GM06990 (cell line): Measurements from ENCODE around the gene ZC3H13.

ENCODE experiments used
- DNase-seq: peaks from one replicate; pipeline ENCODE4 v3.0.0-alpha.2; 2011; ENCODE audit not compliant: insufficient read length; ENCODE audit errors: extremely low read depth
- H3K27me3 ChIP-seq: replicated peaks from 2 replicates; pipeline ENCODE4 v1.6.0; 2011; ENCODE audit warnings: low read length; ENCODE audit not compliant: control insufficient read depth, insufficient read depth
- H3K36me3 ChIP-seq: 2 replicates; pipeline ENCODE4 v1.5.1; 2011; ENCODE audit warnings: low read length; ENCODE audit not compliant: control insufficient read depth, insufficient read depth
- H3K4me3 ChIP-seq: replicated peaks from 2 replicates; pipeline ENCODE4 v1.5.1; 2011; ENCODE audit warnings: low read depth, mild to moderate bottlenecking, control low read depth, low read length
- CTCF ChIP-seq: IDR thresholded peaks from 2 replicates; pipeline ENCODE4 v1.5.1; 2011; ENCODE audit warnings: low read length, control low read depth, mild to moderate bottlenecking, inconsistent platforms; ENCODE audit not compliant: insufficient read depth, poor library complexity, severe bottlenecking

Gene ZC3H13

GRCh38 chr13:45934283-45934682 is 118.3 kb downstream of the ZC3H13 start:
- no peak for TF ChIP-seq CTCF
- Histone ChIP-seq H3K4me3 (no peak overlapping the region), H3K36me3 (no peaks in the 10 kb centered on the region), H3K27me3 (no peaks in the 10 kb centered on the region; the same call in none of the 2 replicates)
- DNase-seq, result no peak

GRCh38 chr13:45933203-45933908 is 119.2 kb downstream of the ZC3H13 start:
- no peaks in the 10 kb centered on the region for H3K36me3 ChIP-seq
- TF ChIP-seq CTCF, result no peak
- H3K27me3 ChIP-seq, result no peaks in the 10 kb centered on the region; the same call in none of the 2 replicates
- H3K4me3 ChIP-seq, result no peak overlapping the region
- no peak for DNase-seq

GRCh38 chr13:45932676-45933075 is 119.9 kb downstream of the ZC3H13 start:
- H3K4me3 ChIP-seq, result no peak overlapping the region
- no peaks in the 10 kb centered on the region for H3K36me3 ChIP-seq
- DNase-seq, result no peak
- no peaks in the 10 kb centered on the region; the same call in none of the 2 replicates for H3K27me3 ChIP-seq
- TF ChIP-seq CTCF, result no peak

GRCh38 chr13:45932172-45932571 is 120.4 kb downstream of the ZC3H13 start:
- no peak for DNase-seq
- H3K27me3 ChIP-seq, result no peaks in the 10 kb centered on the region; the same call in none of the 2 replicates
- no peak for TF ChIP-seq CTCF
- no peak overlapping the region for H3K4me3 ChIP-seq
- H3K36me3 ChIP-seq, result no peaks in the 10 kb centered on the region

GRCh38 chr13:45931211-45931610 is 121.3 kb downstream of the ZC3H13 start:
- no peak for DNase-seq
- no peak for TF ChIP-seq CTCF
- Histone ChIP-seq H3K4me3 (no peak overlapping the region), H3K36me3 (no peaks in the 10 kb centered on the region), H3K27me3 (no peaks in the 10 kb centered on the region; the same call in none of the 2 replicates)

GRCh38 chr13:45930177-45930576 is 122.4 kb downstream of the ZC3H13 start:
- TF ChIP-seq CTCF, result no peak
- Histone ChIP-seq H3K27me3 (no peaks in the 10 kb centered on the region; the same call in none of the 2 replicates), H3K36me3 (no peaks in the 10 kb centered on the region), H3K4me3 (no peak overlapping the region)
- DNase-seq, result no peak
